ENCODE results near the gene GCH1.
A peak's percentile ranks its signal among the peaks of the same experiment; 100 is the strongest.
"Not testable (repeated sequence)": the region's sequence is repeated elsewhere in the genome, so short reads cannot be mapped to it uniquely, and the experiment has no call there.

GCH1 gene

GRCh38 chr14:54807428-54807827 lies 95.2 kb downstream of the GCH1 start:
- Mint-ChIP-seq H3K4me1 (peaks cover 16% of the 10 kb centered on the region), H3K27me3 (peaks cover 46% of the 10 kb centered on the region), H3K9me3 (no peaks in the 10 kb centered on the region), H3K4me3 (no peak overlapping the region), H3K27ac (no peak overlapping the region)
- no peak for ATAC-seq
- DNase-seq = no peak

DNA sequence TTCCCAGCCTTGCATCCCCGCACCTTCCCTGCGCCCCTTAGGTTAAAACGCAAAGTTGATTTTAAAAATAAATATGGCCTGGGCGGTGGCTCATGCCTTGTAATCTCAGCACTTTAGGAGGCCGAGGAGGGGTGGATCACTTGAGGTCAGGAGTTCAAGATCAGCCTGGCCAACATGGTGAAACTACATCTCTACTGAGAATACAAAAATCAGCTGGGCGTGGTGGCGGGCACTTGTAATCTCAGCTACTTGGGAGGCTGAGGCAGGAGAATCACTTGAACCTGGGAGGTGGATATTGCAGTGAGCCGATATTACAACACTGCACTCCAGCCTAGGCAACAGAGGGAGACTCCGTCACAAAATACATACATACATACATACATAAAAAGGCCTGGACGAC lies 96.0 kb downstream of the GCH1 start:
- peaks cover 45% of the 10 kb centered on the region for H3K27me3 Mint-ChIP-seq
- H3K27ac Mint-ChIP-seq = no peak overlapping the region
- ATAC-seq = no peak
- no peak for DNase-seq
- H3K4me3 Mint-ChIP-seq = no peak overlapping the region
- no peaks in the 10 kb centered on the region for H3K9me3 Mint-ChIP-seq
- H3K4me1 Mint-ChIP-seq = peaks cover 16% of the 10 kb centered on the region

GRCh38 chr14:54805445-54806322 lies 96.9 kb downstream of the GCH1 start:
- Mint-ChIP-seq H3K4me1 (peaks cover 16% of the 10 kb centered on the region), H3K27ac (no peak overlapping the region), H3K4me3 (no peak overlapping the region), H3K9me3 (no peaks in the 10 kb centered on the region), H3K27me3 (peaks cover 41% of the 10 kb centered on the region)
- DNase-seq = peak; percentile 73 to 75
- ATAC-seq = peak; percentile 87

- Mint-ChIP-seq H3K4me1 (peaks cover 15% of the 10 kb centered on the region), H3K27ac (peak overlapping the region in 1 of 2 donors; percentile 79), H3K27me3 (peaks cover 44% of the 10 kb centered on the region), H3K4me3 (no peak overlapping the region), H3K9me3 (no peaks in the 10 kb centered on the region)
- ATAC-seq = no peak
- no peak for DNase-seq
Observed at GRCh38 chr14:54805070-54805444, 97.6 kb downstream of the GCH1 start.

GRCh38 chr14:54804538-54805041 lies 98.0 kb downstream of the GCH1 start:
- DNase-seq (no peak), ATAC-seq (no peak)
- H3K4me3 Mint-ChIP-seq = no peak overlapping the region
- H3K27ac Mint-ChIP-seq = no peak overlapping the region
- H3K27me3 Mint-ChIP-seq = peaks cover 47% of the 10 kb centered on the region
- H3K9me3 Mint-ChIP-seq = no peaks in the 10 kb centered on the region
- peaks cover 11% of the 10 kb centered on the region for H3K4me1 Mint-ChIP-seq

DNA sequence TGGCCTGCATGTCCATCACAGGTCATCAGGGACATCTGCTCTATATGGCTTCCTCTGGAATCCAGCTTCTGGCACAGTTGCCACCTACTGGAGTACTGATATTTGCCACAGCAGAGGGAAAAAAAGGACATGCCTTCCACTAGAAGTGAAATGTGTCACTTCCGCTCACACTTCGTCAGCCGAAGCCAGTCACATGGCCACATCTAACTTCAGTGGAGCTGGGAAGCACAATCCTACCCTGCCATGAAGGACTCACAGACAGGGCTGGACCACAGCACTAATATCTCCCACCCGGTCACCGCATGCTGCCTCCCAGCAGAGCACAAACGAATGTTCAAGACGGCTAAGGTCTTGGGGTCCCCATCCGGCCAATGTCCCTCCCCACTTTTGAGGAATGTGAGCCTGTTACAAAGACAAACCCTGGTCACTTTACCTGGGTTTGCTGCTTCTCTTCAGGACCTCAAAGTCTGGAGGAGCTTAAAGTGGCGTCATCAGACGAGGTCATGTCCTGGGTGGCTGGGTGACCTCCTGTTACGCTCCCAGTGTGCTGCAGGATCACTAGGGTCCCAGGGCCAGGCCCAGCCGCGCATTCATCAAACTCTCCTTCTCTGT lies 98.6 kb downstream of the GCH1 start:
- H3K4me1 Mint-ChIP-seq = peaks cover 9% of the 10 kb centered on the region
- no peak overlapping the region for H3K27ac Mint-ChIP-seq
- peaks cover 47% of the 10 kb centered on the region for H3K27me3 Mint-ChIP-seq
- no peaks in the 10 kb centered on the region for H3K9me3 Mint-ChIP-seq
- H3K4me3 Mint-ChIP-seq = no peak overlapping the region
- no peak for ATAC-seq
- no peak for DNase-seq

DNA sequence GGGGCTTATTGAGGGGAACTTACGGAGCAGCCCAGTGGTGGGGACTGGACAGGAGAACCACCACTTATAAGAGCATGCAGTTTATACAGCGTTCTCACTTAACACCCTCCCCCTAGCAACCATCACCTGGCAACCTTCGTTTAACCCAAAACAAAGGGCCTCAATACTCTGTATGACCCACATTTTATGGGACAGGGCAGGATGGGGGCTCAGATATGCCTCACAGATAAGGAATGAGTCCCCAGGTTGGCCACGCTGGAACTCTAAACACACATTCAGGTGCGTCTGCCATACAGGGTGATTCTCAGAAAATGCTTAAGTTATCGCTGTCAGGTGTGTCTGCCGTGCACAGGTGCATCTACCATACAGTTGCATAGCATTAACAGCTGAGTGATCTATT lies 99.2 kb downstream of the GCH1 start:
- no peak overlapping the region for H3K27ac Mint-ChIP-seq
- ATAC-seq (no peak), DNase-seq (no peak)
- H3K4me3 Mint-ChIP-seq = no peak overlapping the region
- H3K4me1 Mint-ChIP-seq = peaks cover 9% of the 10 kb centered on the region
- peaks cover 47% of the 10 kb centered on the region for H3K27me3 Mint-ChIP-seq
- no peaks in the 10 kb centered on the region for H3K9me3 Mint-ChIP-seq

- not testable (repeated sequence) for DNase-seq, H3K4me1 Mint-ChIP-seq, H3K4me3 Mint-ChIP-seq, H3K9me3 Mint-ChIP-seq, H3K27ac Mint-ChIP-seq, ATAC-seq
- peaks cover 55% of the 10 kb centered on the region for H3K27me3 Mint-ChIP-seq
Observed at GRCh38 chr14:54801482-54801881, 101.1 kb downstream of the GCH1 start.

DNA sequence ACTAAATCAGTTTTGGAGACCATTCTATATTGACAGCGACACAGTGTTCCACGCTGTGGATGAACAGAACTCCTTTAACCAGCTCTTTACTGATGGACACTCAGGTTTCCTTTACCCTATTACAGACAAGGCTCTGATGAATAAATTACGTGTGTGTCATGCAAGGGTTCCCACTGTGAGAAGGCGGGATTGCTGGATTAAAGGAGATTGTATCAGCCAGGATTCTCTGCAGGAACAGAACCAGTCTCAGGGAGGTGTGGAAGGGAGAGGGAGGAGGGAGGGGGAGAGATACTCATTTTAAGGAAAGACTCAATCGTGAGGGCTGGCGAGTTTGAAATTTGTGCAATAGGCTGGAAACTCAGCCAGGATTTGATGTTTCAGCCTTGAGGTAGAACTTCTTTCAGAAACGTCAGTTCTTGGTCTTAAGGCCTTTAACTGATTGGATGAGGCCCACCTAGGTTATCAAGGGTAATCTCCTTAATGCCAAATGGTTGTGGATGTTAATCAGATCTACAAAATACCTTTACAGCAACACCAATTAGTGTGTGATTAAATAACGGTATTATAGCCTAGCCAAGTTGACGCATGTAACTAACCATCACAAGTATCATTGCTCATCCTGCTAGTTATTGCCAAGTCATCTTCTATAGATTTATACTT lies 104.0 kb downstream of the GCH1 start:
- H3K4me1 Mint-ChIP-seq = no peaks in the 10 kb centered on the region
- H3K9me3 Mint-ChIP-seq = peaks cover 8 to 9% of the 10 kb centered on the region in 2 donors
- ATAC-seq (no peak), DNase-seq (no peak)
- H3K4me3 Mint-ChIP-seq = no peak overlapping the region
- H3K27ac Mint-ChIP-seq = no peak overlapping the region
- peaks cover 40% of the 10 kb centered on the region for H3K27me3 Mint-ChIP-seq

DNA sequence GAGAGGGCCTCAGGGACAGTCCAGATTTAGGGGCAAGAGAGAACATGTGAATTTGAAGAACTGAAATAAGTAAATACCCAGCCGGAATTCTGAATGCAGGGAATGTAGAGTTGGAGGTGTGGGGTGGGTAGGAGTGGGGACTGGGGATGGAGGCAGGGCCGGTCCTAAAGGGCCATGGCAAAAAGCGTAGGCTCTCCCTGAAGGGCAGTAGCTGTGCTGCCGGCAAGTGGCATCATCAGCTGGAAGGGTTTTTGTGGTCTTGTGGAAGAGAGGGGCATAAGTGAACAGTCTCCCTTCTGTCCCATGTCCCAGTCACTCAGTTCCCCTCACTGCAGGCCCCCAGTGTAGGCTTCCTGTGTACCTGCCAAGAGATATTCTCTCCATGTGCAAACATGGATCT lies 104.6 kb downstream of the GCH1 start:
- Mint-ChIP-seq H3K4me1 (no peaks in the 10 kb centered on the region), H3K9me3 (peaks cover 8 to 9% of the 10 kb centered on the region in 2 donors), H3K4me3 (no peak overlapping the region), H3K27me3 (peaks cover 39% of the 10 kb centered on the region), H3K27ac (peak overlapping the region in 1 of 2 donors; percentile 11)
- ATAC-seq = no peak
- DNase-seq = no peak

GRCh38 chr14:54797556-54797955 lies 105.1 kb downstream of the GCH1 start:
- ATAC-seq (no peak), DNase-seq (no peak)
- Mint-ChIP-seq H3K4me1 (no peaks in the 10 kb centered on the region), H3K27ac (peak overlapping the region in 1 of 2 donors; percentile 11), H3K4me3 (no peak overlapping the region), H3K27me3 (peaks cover 35% of the 10 kb centered on the region), H3K9me3 (peaks cover 8 to 9% of the 10 kb centered on the region in 2 donors)

DNA sequence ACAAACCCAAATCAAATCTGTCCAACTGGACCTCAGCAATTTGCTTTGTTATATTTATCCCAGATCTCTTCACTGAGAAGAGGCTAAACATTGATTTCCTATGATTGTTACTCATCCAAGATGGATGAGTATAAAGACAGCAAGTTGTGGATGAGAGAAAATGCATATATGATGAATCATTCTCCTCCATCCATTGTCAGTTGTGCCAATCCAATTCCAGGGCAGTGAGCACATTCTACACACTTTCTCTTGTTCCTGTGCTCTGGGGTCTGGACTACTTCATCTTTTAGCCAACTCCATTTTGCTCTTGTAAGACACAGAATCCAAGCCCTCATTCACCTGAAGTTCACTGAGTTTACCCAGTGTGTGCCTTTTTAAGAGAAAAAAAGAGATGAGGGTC lies 105.7 kb downstream of the GCH1 start:
- ATAC-seq (no peak), DNase-seq (no peak)
- H3K4me1 Mint-ChIP-seq = no peaks in the 10 kb centered on the region
- no peak overlapping the region for H3K4me3 Mint-ChIP-seq
- H3K27me3 Mint-ChIP-seq = peaks cover 31% of the 10 kb centered on the region
- H3K9me3 Mint-ChIP-seq = peaks cover 8 to 9% of the 10 kb centered on the region in 2 donors
- no peak overlapping the region for H3K27ac Mint-ChIP-seq

- no peaks in the 10 kb centered on the region for H3K4me1 Mint-ChIP-seq
- H3K9me3 Mint-ChIP-seq = peaks cover 8 to 9% of the 10 kb centered on the region in 2 donors
- no peak overlapping the region for H3K27ac Mint-ChIP-seq
- ATAC-seq = no peak
- peaks cover 18% of the 10 kb centered on the region for H3K27me3 Mint-ChIP-seq
- no peak overlapping the region for H3K4me3 Mint-ChIP-seq
- no peak for DNase-seq
Observed at GRCh38 chr14:54794796-54795195, 107.8 kb downstream of the GCH1 start.

DNA sequence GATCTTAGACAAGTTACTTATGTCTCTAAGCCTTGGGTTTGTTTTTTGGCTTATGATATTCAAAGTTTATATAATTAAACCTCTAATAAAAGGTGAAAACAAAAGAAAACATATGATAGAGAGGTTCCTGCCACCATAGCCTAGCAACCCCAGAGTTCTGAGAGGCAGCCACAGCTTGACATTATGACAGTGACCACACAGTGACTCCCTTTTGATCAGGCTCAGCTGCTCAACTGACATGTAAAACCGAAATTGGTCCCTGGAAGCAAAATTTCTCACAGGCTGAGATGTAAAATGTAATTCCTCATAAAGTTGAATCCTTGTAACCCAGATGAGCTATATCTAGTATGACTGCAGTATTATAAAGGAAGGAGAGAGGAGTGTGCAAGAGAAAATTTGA lies 108.5 kb downstream of the GCH1 start:
- Mint-ChIP-seq H3K27me3 (peaks cover 18% of the 10 kb centered on the region), H3K4me1 (no peaks in the 10 kb centered on the region), H3K27ac (no peak overlapping the region), H3K4me3 (no peak overlapping the region), H3K9me3 (peaks cover 8 to 9% of the 10 kb centered on the region in 2 donors)
- no peak for ATAC-seq
- no peak for DNase-seq

DNA sequence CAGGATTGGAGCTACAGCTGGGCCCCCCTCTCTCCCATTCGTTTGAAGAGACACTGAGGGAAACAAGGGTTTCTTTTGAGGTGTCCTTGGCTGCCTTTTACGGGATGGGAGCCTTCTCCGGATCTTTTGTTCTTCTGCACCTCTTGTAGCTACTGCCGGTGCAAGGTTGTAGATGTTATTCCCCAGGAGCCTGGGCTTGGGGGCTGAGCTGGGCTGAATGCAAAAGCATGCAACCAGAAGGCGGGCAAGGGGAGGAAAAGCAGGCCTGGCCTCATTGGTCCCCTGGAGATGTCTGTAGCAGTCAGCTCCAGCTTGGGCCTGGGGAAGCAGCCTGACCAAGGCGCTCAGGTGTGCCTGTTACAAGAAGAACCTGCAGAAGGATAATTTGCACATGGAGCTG lies 110.3 kb downstream of the GCH1 start:
- DNase-seq (no peak), ATAC-seq (no peak)
- Mint-ChIP-seq H3K27me3 (peaks cover 9% of the 10 kb centered on the region), H3K27ac (no peak overlapping the region), H3K4me3 (no peak overlapping the region), H3K9me3 (peaks cover 8 to 9% of the 10 kb centered on the region in 2 donors), H3K4me1 (no peaks in the 10 kb centered on the region)

Data from stimulated activated naive CD8-positive, alpha-beta T cell treated with anti-CD3 and anti-CD28 coated beads, Interleukin-15, amount 100 ng/mL, for 72 hours (primary cell).